ENCODE data around the gene AQR.
A peak's percentile ranks its signal among the peaks of the same experiment; 100 is the strongest.

Gene AQR

DNA sequence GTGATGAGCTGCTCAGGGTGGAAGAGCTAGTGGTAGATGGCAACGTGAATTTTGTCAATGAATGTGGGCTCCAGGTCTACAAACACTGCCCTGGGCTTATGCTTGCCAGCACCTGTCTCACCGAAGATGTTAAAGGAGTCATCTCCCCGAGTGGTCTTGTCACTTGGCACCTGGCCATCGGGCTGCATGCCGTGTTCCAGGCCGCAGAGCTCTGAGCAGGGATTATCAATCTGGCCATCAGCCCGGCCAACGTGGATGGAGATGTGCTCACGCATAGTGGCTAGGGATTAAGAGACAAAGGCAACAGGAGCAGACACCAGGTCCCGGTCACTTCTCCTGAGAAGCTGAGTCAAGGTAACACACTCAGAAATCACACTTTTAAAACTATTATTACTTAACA lies 119.4 kb downstream of the AQR start:
- Histone ChIP-seq H3K23ac (ENCODE audit: low read length) (no peak overlapping the region), H3K4me3 (ENCODE audit: low read depth, low read length) (no peak overlapping the region), H4K91ac (ENCODE audit: low read depth, low read length) (no peak overlapping the region), H3K27ac (ENCODE audit: low read depth, low read length) (no peak overlapping the region), H2AK5ac (ENCODE audit: low read length) (no peak overlapping the region), H3K36me3 (ENCODE audit: control insufficient read depth in 1 of 2, insufficient read depth in 2 of 2, low read length in 2 of 2) (peaks cover 5 to 7% of the 10 kb centered on the region in 2 experiments), H3K79me2 (ENCODE audit: control insufficient read depth, insufficient read depth, low read length, poor library complexity) (no peaks in the 10 kb centered on the region), H3K4ac (ENCODE audit: low read depth, low read length) (no peak overlapping the region), H3K18ac (ENCODE audit: low read length) (no peak overlapping the region), H2BK5ac (ENCODE audit: low read depth, low read length, poor library complexity) (no peak overlapping the region), H2AFZ (ENCODE audit: insufficient read depth, low read length, poor library complexity) (no peak overlapping the region), H3K27me3 (ENCODE audit: insufficient read depth, low read length) (no peaks in the 10 kb centered on the region), H3K79me1 (ENCODE audit: low read length) (no peaks in the 10 kb centered on the region), H3K4me2 (ENCODE audit: low read length) (no peak overlapping the region), H4K12ac (ENCODE audit: low read depth, low read length) (no peak overlapping the region), H2BK12ac (ENCODE audit: low read length) (no peak overlapping the region), H2BK120ac (ENCODE audit: insufficient read depth, low read length, poor library complexity) (no peak overlapping the region), H3K14ac (ENCODE audit: low read length) (no peak overlapping the region), H4K8ac (ENCODE audit: low read depth, low read length) (no peak overlapping the region), H3K9me3 (ENCODE audit: insufficient read depth, low read depth, low read length) (peaks cover 4% of the 10 kb centered on the region), H3K4me1 (ENCODE audit: control insufficient read depth in 1 of 2, insufficient read depth in 2 of 2, low read length in 2 of 2) (no peaks in the 10 kb centered on the region), H3K9ac (ENCODE audit: low read length) (no peak overlapping the region)
- no peak for DNase-seq
- no CpG with 5 or more reads among the region's 10 CpGs for WGBS (ENCODE audit: extremely low coverage, insufficient coverage, insufficient read length)

DNA sequence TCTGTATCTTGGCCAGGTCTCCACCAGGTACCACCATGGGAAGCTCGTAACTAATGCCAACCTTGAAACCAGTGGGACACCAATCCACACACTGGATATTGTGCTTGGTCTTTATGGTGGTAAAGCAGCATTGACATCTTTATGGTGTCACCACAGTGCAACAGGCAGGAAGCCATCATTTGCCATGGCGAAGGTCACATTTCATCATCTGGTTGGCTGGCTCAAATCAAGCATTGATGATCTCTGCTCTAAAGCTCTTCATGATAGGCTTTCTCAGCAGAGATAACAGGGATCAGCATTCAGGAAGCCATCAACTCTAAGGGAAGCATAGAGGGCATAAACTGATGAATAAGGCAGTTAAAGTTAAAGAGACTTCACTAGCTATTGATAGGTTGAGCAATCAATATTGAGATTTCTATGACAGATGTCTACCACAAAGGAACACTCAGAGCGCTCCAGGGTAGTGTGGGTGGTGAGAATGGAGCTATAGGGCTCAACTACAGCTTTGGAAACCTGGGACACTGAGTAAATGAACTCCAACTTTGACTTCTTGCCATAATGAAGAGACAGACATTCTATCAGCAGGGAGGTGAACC lies 120.1 kb downstream of the AQR start:
- Histone ChIP-seq H2AFZ (ENCODE audit: insufficient read depth, low read length, poor library complexity) (no peak overlapping the region), H3K4ac (ENCODE audit: low read depth, low read length) (no peak overlapping the region), H3K18ac (ENCODE audit: low read length) (no peak overlapping the region), H3K4me2 (ENCODE audit: low read length) (no peak overlapping the region), H3K79me1 (ENCODE audit: low read length) (no peaks in the 10 kb centered on the region), H2BK5ac (ENCODE audit: low read depth, low read length, poor library complexity) (no peak overlapping the region), H3K9me3 (ENCODE audit: insufficient read depth, low read depth, low read length) (peaks cover 4% of the 10 kb centered on the region), H3K36me3 (ENCODE audit: control insufficient read depth in 1 of 2, insufficient read depth in 2 of 2, low read length in 2 of 2) (peaks cover 5 to 7% of the 10 kb centered on the region in 2 experiments), H3K27me3 (ENCODE audit: insufficient read depth, low read length) (no peaks in the 10 kb centered on the region), H3K23ac (ENCODE audit: low read length) (no peak overlapping the region), H3K9ac (ENCODE audit: low read length) (no peak overlapping the region), H4K91ac (ENCODE audit: low read depth, low read length) (no peak overlapping the region), H3K4me3 (ENCODE audit: low read depth, low read length) (no peak overlapping the region), H3K4me1 (ENCODE audit: control insufficient read depth in 1 of 2, insufficient read depth in 2 of 2, low read length in 2 of 2) (no peaks in the 10 kb centered on the region), H2BK12ac (ENCODE audit: low read length) (no peak overlapping the region), H2AK5ac (ENCODE audit: low read length) (no peak overlapping the region), H3K79me2 (ENCODE audit: control insufficient read depth, insufficient read depth, low read length, poor library complexity) (no peaks in the 10 kb centered on the region), H4K12ac (ENCODE audit: low read depth, low read length) (no peak overlapping the region), H3K27ac (ENCODE audit: low read depth, low read length) (no peak overlapping the region), H3K14ac (ENCODE audit: low read length) (no peak overlapping the region), H2BK120ac (ENCODE audit: insufficient read depth, low read length, poor library complexity) (no peak overlapping the region), H4K8ac (ENCODE audit: low read depth, low read length) (no peak overlapping the region)
- DNase-seq, result no peak
- WGBS (ENCODE audit: extremely low coverage, insufficient coverage, insufficient read length), result no CpG with 5 or more reads among the region's 3 CpGs

DNA sequence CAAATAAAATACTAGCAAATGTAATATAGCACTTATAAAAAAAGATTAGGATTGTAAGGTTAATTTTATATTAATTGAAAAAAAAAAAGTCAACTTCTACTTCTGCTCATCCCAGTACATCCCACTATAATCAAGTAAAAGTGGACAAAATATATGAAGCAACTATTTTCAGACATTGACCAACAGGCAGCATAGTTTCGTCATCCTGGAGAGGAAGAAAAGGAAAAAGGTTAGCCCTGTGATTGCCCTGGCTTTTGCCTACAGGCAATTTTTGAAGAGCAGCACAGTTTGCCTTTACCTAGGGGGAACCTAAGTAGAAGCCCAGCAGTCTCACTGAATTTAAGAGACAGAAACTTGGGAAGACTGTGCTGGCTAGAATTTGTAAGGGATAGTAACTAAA lies 121.9 kb downstream of the AQR start:
- Histone ChIP-seq H3K14ac (ENCODE audit: low read length) (no peak overlapping the region), H2BK120ac (ENCODE audit: insufficient read depth, low read length, poor library complexity) (no peak overlapping the region), H4K12ac (ENCODE audit: low read depth, low read length) (no peak overlapping the region), H3K27me3 (ENCODE audit: insufficient read depth, low read length) (no peaks in the 10 kb centered on the region), H2AFZ (ENCODE audit: insufficient read depth, low read length, poor library complexity) (no peak overlapping the region), H3K79me1 (ENCODE audit: low read length) (no peaks in the 10 kb centered on the region), H2BK12ac (ENCODE audit: low read length) (no peak overlapping the region), H3K27ac (ENCODE audit: low read depth, low read length) (peak overlapping the region; percentile 77), H3K4me1 (ENCODE audit: control insufficient read depth in 1 of 2, insufficient read depth in 2 of 2, low read length in 2 of 2) (no peaks in the 10 kb centered on the region), H3K4ac (ENCODE audit: low read depth, low read length) (no peak overlapping the region), H4K8ac (ENCODE audit: low read depth, low read length) (no peak overlapping the region), H2AK5ac (ENCODE audit: low read length) (no peak overlapping the region), H3K18ac (ENCODE audit: low read length) (no peak overlapping the region), H3K36me3 (ENCODE audit: control insufficient read depth in 1 of 2, insufficient read depth in 2 of 2, low read length in 2 of 2) (peaks cover 5 to 7% of the 10 kb centered on the region in 2 experiments), H3K79me2 (ENCODE audit: control insufficient read depth, insufficient read depth, low read length, poor library complexity) (no peaks in the 10 kb centered on the region), H3K4me3 (ENCODE audit: low read depth, low read length) (no peak overlapping the region), H4K91ac (ENCODE audit: low read depth, low read length) (no peak overlapping the region), H3K4me2 (ENCODE audit: low read length) (no peak overlapping the region), H3K23ac (ENCODE audit: low read length) (no peak overlapping the region), H2BK5ac (ENCODE audit: low read depth, low read length, poor library complexity) (peak overlapping the region; percentile 9), H3K9ac (ENCODE audit: low read length) (no peak overlapping the region), H3K9me3 (ENCODE audit: insufficient read depth, low read depth, low read length) (peaks cover 4% of the 10 kb centered on the region)
- peak; percentile 28 to 76 for DNase-seq
- WGBS (ENCODE audit: extremely low coverage, insufficient coverage, insufficient read length), result no CpG with 5 or more reads among the region's 1 CpG

DNA sequence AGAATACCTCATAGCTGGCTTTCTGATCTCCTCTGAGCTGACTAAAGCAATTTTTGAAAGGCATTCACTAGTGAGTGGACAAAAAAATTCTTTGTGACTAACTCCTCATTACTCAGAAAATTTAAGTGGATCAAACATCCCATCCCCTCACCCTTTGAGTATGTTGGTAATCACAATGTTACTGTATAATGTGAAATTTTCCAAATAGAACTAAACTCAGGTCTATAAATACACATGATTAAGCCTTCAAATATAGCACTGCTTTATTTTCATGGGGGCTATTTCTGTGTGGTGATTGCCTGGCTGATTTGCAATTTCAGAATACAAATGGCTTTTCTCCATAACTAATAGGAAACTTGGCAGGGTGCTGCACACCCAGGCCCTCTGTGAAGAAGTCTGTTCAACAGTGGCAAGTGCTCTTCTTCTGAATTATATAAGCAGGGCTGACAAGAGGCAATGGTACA lies 128.2 kb downstream of the AQR start:
- no peak overlapping the region for H4K12ac ChIP-seq (ENCODE audit: low read depth, low read length)
- H3K4me1 ChIP-seq (ENCODE audit: control insufficient read depth in 1 of 2, insufficient read depth in 2 of 2, low read length in 2 of 2), result peaks cover 0 to 7% of the 10 kb centered on the region in 2 experiments
- no peak overlapping the region for H3K18ac ChIP-seq (ENCODE audit: low read length)
- no peak overlapping the region for H3K4me3 ChIP-seq (ENCODE audit: low read depth, low read length)
- peaks cover 0 to 2% of the 10 kb centered on the region in 2 experiments for H3K36me3 ChIP-seq (ENCODE audit: control insufficient read depth in 1 of 2, insufficient read depth in 2 of 2, low read length in 2 of 2)
- no peak overlapping the region for H3K14ac ChIP-seq (ENCODE audit: low read length)
- H2BK12ac ChIP-seq (ENCODE audit: low read length), result no peak overlapping the region
- H3K27ac ChIP-seq (ENCODE audit: low read depth, low read length), result no peak overlapping the region
- H3K79me1 ChIP-seq (ENCODE audit: low read length), result peaks cover 1% of the 10 kb centered on the region
- DNase-seq, result no peak
- H2AK5ac ChIP-seq (ENCODE audit: low read length), result no peak overlapping the region
- no peak overlapping the region for H2BK5ac ChIP-seq (ENCODE audit: low read depth, low read length, poor library complexity)
- no peaks in the 10 kb centered on the region for H3K27me3 ChIP-seq (ENCODE audit: insufficient read depth, low read length)
- no peak overlapping the region for H3K4me2 ChIP-seq (ENCODE audit: low read length)
- no peak overlapping the region for H3K9ac ChIP-seq (ENCODE audit: low read length)
- H3K9me3 ChIP-seq (ENCODE audit: insufficient read depth, low read depth, low read length), result no peaks in the 10 kb centered on the region
- no peaks in the 10 kb centered on the region for H3K79me2 ChIP-seq (ENCODE audit: control insufficient read depth, insufficient read depth, low read length, poor library complexity)
- H4K91ac ChIP-seq (ENCODE audit: low read depth, low read length), result no peak overlapping the region
- H2AFZ ChIP-seq (ENCODE audit: insufficient read depth, low read length, poor library complexity), result no peak overlapping the region
- H3K23ac ChIP-seq (ENCODE audit: low read length), result no peak overlapping the region
- no peak overlapping the region for H3K4ac ChIP-seq (ENCODE audit: low read depth, low read length)
- no peak overlapping the region for H2BK120ac ChIP-seq (ENCODE audit: insufficient read depth, low read length, poor library complexity)
- H4K8ac ChIP-seq (ENCODE audit: low read depth, low read length), result no peak overlapping the region

All from trophoblast cell (in vitro differentiated cells and primary cell).